Stimulated activated memory B cell treated with anti-CD40 and anti-IgM and Interleukin-4, amounts not matched to agents 10 μg/mL and 1 μg/mL and 100 μg/mL, for 72 hours (primary cell): ENCODE measurements around the gene MIER3.
"Not testable (repeated sequence)": the region's sequence is repeated elsewhere in the genome, so short reads cannot be mapped to it uniquely, and the experiment has no call there.

Experiments used
- ATAC-seq: fragments of 150-1000 bp; cut with Tn5 transposase; 2 replicates; pipeline ENCODE4 v1.10.0; 2021
- H3K27ac Mint-ChIP-seq: one replicate; pipeline ENCODE4 v1.8.0; 2022; ENCODE audit warnings: mild to moderate bottlenecking, mixed read lengths
- H3K27me3 Mint-ChIP-seq: one replicate; pipeline ENCODE4 v1.8.0; 2022; ENCODE audit warnings: mixed read lengths
- H3K36me3 Mint-ChIP-seq: one replicate; pipeline ENCODE4 v1.8.0; 2022; ENCODE audit warnings: mixed read lengths
- H3K4me1 Mint-ChIP-seq: one replicate; pipeline ENCODE4 v1.8.0; 2022; ENCODE audit warnings: mixed read lengths
- H3K4me3 Mint-ChIP-seq: one replicate; pipeline ENCODE4 v1.8.0; 2022; ENCODE audit warnings: mild to moderate bottlenecking, moderate library complexity, mixed read lengths
- H3K9me3 Mint-ChIP-seq: one replicate; pipeline ENCODE4 v1.8.0; 2022; ENCODE audit warnings: mixed read lengths

The MIER3 gene, protein sequence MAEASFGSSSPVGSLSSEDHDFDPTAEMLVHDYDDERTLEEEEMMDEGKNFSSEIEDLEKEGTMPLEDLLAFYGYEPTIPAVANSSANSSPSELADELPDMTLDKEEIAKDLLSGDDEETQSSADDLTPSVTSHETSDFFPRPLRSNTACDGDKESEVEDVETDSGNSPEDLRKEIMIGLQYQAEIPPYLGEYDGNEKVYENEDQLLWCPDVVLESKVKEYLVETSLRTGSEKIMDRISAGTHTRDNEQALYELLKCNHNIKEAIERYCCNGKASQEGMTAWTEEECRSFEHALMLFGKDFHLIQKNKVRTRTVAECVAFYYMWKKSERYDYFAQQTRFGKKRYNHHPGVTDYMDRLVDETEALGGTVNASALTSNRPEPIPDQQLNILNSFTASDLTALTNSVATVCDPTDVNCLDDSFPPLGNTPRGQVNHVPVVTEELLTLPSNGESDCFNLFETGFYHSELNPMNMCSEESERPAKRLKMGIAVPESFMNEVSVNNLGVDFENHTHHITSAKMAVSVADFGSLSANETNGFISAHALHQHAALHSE

GRCh38 chr5:56951946-56952691 lies at the start of gene MIER3:
Gene MIER3, minus strand, starts transcription at chr5:56952123. Its CDS starts 21 bp downstream, at chr5:56952102.
- peak; percentile 97 for ATAC-seq
- Mint-ChIP-seq H3K4me1 (peaks cover 31% of the 10 kb centered on the region), H3K27me3 (no peaks in the 10 kb centered on the region), H3K4me3 (peak within 1 kb of the TSS; percentile 90), H3K9me3 (no peaks in the 10 kb centered on the region), H3K27ac (peak within 1 kb of the TSS; percentile 65), H3K36me3 (no peaks in the 10 kb centered on the region)

- Mint-ChIP-seq H3K4me1 (no peaks in the 10 kb centered on the region), H3K27me3 (no peaks in the 10 kb centered on the region), H3K36me3 (no peaks in the 10 kb centered on the region), H3K4me3 (no peak overlapping the region), H3K9me3 (no peaks in the 10 kb centered on the region), H3K27ac (no peak overlapping the region)
- no peak for ATAC-seq
Observed at GRCh38 chr5:56995596-56995995, 43.7 kb upstream of the MIER3 start.

DNA sequence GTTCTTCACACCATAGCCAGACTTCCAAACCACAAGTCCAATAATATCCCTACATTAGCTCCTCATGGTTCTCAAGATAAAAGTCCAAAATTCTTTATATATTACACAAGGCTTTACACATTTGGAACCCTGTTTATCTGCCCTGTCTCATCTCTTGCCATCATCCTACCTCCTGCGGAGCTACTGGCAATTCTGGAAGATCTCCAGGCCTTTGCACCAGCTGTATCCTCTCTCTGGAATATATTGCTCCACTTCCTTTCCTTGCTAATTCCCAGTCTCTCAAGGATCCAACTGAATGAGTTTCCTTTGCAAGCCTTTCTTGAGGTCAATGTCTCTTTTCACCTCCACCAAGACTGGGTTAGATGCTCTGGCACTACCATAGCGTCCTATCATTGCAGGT lies 41.3 kb upstream of the MIER3 start:
- Mint-ChIP-seq H3K9me3 (no peaks in the 10 kb centered on the region), H3K27ac (no peak overlapping the region), H3K4me1 (no peaks in the 10 kb centered on the region), H3K36me3 (no peaks in the 10 kb centered on the region), H3K4me3 (no peak overlapping the region), H3K27me3 (no peaks in the 10 kb centered on the region)
- no peak for ATAC-seq

GRCh38 chr5:56989676-56990075 lies 37.8 kb upstream of the MIER3 start:
- Mint-ChIP-seq H3K9me3 (no peaks in the 10 kb centered on the region), H3K4me1 (peaks cover 9% of the 10 kb centered on the region), H3K36me3 (no peaks in the 10 kb centered on the region), H3K27me3 (no peaks in the 10 kb centered on the region), H3K4me3 (no peak overlapping the region), H3K27ac (no peak overlapping the region)
- no peak for ATAC-seq

GRCh38 chr5:56988490-56988889 lies 36.6 kb upstream of the MIER3 start:
- Mint-ChIP-seq H3K4me3 (no peak overlapping the region), H3K27ac (no peak overlapping the region), H3K4me1 (peaks cover 9% of the 10 kb centered on the region), H3K27me3 (no peaks in the 10 kb centered on the region), H3K9me3 (no peaks in the 10 kb centered on the region), H3K36me3 (no peaks in the 10 kb centered on the region)
- ATAC-seq: no peak

DNA sequence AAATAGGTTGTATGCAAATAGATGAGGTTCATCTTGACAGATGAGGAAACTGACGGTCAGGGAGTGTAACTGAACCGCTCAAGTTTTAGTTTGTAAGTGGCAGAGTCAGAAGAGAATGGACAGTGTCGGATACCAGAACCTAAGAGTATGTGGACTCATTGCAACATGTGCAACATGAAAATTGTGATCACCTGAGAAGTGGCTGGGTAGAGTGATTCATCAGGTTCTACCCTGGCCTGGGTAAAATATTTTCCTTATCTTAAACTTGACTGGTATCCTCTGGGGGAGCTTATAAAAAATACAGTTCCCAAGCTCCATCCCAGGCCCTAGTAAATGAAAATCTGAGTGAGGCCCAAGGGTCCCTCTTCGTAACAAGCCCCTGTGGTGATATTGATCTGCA lies 35.2 kb upstream of the MIER3 start:
- no peak overlapping the region for H3K27ac Mint-ChIP-seq
- no peaks in the 10 kb centered on the region for H3K9me3 Mint-ChIP-seq
- H3K36me3 Mint-ChIP-seq: no peaks in the 10 kb centered on the region
- no peak for ATAC-seq
- no peak overlapping the region for H3K4me3 Mint-ChIP-seq
- peaks cover 9% of the 10 kb centered on the region for H3K4me1 Mint-ChIP-seq
- no peaks in the 10 kb centered on the region for H3K27me3 Mint-ChIP-seq

DNA sequence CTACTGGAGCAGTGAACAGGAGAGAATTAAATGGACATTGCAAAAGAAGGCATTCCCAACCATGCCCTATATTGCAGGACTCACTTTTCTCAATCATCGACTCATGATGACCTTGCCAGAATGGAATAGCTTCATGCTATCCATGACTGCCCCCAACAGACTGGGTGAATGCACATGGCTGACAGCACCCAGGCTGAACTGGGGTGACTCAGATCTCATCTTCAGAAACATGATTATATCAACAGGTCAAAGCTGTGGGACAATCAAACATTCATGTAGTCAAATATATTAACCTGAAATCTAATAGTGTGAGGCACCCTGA lies 34.7 kb upstream of the MIER3 start:
- Mint-ChIP-seq H3K27ac (no peak overlapping the region), H3K4me1 (peaks cover 9% of the 10 kb centered on the region), H3K9me3 (no peaks in the 10 kb centered on the region), H3K36me3 (no peaks in the 10 kb centered on the region), H3K4me3 (no peak overlapping the region), H3K27me3 (no peaks in the 10 kb centered on the region)
- peak; percentile 74 for ATAC-seq

- Mint-ChIP-seq H3K36me3 (no peaks in the 10 kb centered on the region), H3K4me3 (no peak overlapping the region), H3K27me3 (no peaks in the 10 kb centered on the region), H3K27ac (no peak overlapping the region), H3K4me1 (peaks cover 9% of the 10 kb centered on the region), H3K9me3 (no peaks in the 10 kb centered on the region)
- peak; percentile 80 for ATAC-seq
Observed at GRCh38 chr5:56985936-56986625, 34.2 kb upstream of the MIER3 start.

DNA sequence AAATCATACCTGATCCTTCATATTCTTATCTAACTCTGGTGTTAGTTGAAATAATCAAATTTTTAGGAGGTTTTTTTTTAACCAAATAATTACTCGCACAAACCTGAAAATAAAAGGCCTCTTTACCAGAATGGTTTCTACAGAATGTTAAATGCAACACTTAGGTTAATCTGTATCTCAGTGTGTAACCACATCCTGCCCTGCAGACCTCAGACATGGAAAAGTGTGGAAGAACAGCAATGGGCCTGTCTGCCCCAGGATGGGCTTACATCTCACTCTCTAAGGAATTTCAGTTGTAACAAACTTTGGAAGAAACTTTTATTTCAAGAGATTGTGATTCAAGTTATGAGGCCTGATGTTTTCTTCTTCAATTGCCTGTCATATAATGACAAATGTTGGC lies 32.5 kb upstream of the MIER3 start:
- Mint-ChIP-seq H3K4me3 (no peak overlapping the region), H3K9me3 (no peaks in the 10 kb centered on the region)

DNA sequence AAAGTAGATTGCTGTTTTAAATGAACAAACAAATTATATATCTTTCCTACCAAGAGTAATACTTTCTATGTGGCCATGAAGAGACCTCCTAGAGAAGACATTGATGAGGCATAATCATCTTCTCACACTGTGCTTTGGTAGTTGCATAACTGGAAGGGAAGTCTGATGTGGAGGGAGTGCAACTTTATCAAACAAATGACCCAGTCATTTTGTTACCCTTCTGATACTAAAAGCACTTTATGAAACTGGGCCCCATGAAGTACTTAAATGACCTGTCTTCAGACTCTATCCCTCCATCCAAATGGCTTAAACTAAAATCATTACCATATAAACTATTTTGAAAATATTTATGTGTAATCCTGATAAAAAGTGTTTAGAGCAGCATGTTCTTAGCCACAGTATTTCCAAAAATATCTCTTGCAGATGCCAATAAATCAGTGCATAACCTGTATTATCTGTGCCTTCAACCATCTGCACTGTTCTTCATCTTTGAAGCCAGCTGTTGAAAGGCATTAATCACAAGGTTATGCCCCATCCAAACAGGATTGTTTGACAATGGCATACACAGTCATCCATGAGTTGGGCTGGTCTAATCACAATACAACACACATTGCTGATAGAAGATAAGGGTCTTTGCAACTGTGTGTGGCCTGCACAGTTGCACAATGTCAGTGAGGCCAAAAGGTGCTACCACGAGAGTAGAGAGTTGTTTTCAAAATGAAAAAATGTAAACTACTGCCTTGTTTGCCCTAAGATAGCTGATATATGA lies 31.9 kb upstream of the MIER3 start:
- Mint-ChIP-seq H3K4me1 (peaks cover 9% of the 10 kb centered on the region), H3K27ac (no peak overlapping the region), H3K9me3 (no peaks in the 10 kb centered on the region), H3K4me3 (no peak overlapping the region), H3K27me3 (no peaks in the 10 kb centered on the region), H3K36me3 (no peaks in the 10 kb centered on the region)
- ATAC-seq: no peak

More for the DNA sequence above, 32.5 kb upstream of the MIER3 start:
- no peaks in the 10 kb centered on the region for H3K36me3 Mint-ChIP-seq
- no peak overlapping the region for H3K27ac Mint-ChIP-seq
- no peaks in the 10 kb centered on the region for H3K27me3 Mint-ChIP-seq
- ATAC-seq: no peak
- peaks cover 9% of the 10 kb centered on the region for H3K4me1 Mint-ChIP-seq

- H3K27me3 Mint-ChIP-seq: no peaks in the 10 kb centered on the region
- no peaks in the 10 kb centered on the region for H3K36me3 Mint-ChIP-seq
- H3K4me1 Mint-ChIP-seq: peaks cover 8% of the 10 kb centered on the region
- H3K9me3 Mint-ChIP-seq: no peaks in the 10 kb centered on the region
- no peak for ATAC-seq
- no peak overlapping the region for H3K4me3 Mint-ChIP-seq
- no peak overlapping the region for H3K27ac Mint-ChIP-seq
Observed at GRCh38 chr5:56981548-56982315, 29.8 kb upstream of the MIER3 start.

- Mint-ChIP-seq H3K36me3 (no peaks in the 10 kb centered on the region), H3K4me1 (no peaks in the 10 kb centered on the region), H3K9me3 (no peaks in the 10 kb centered on the region), H3K27ac (no peak overlapping the region), H3K27me3 (no peaks in the 10 kb centered on the region), H3K4me3 (no peak overlapping the region)
- ATAC-seq: no peak
Observed at GRCh38 chr5:56979968-56980367, 28.0 kb upstream of the MIER3 start.

DNA sequence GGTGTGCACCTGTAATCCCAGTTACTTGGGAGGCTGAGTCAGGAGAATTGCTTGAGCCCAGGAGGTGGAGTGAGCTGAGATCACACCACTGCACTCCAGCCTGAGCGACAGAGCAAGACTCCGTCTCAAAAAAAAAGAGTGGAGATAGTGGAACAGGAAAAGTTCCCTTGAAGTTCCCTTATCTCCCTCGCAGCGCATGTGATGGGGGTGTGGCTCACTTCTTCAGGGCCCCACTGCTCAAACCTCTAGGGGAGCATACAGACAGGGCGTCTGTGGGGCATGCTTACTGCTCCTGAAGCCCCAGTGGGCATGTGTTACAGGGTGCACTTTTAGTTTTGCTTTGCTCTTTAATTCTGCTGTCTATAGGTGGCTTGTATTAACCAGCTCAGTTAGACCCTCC lies 27.6 kb upstream of the MIER3 start:
- not testable (repeated sequence) for H3K4me3 Mint-ChIP-seq, ATAC-seq, H3K27me3 Mint-ChIP-seq, H3K9me3 Mint-ChIP-seq, H3K27ac Mint-ChIP-seq, H3K36me3 Mint-ChIP-seq, H3K4me1 Mint-ChIP-seq

GRCh38 chr5:56977822-56978221 lies 25.9 kb upstream of the MIER3 start:
- no peaks in the 10 kb centered on the region for H3K36me3 Mint-ChIP-seq
- no peaks in the 10 kb centered on the region for H3K4me1 Mint-ChIP-seq
- no peak overlapping the region for H3K4me3 Mint-ChIP-seq
- H3K27me3 Mint-ChIP-seq: no peaks in the 10 kb centered on the region
- no peak for ATAC-seq
- H3K27ac Mint-ChIP-seq: no peak overlapping the region
- no peaks in the 10 kb centered on the region for H3K9me3 Mint-ChIP-seq
